Prostate gland (tissue), 2 donors: ENCODE data around the gene SLC36A2. TPM values are rescaled to one million over a fixed set of nuclear protein-coding genes. Genes with fewer than 3 reads are reported as not detected.

Source experiments
- DNase-seq: peaks from one replicate; pipeline ENCODE4 v3.0.0-alpha.2; 2019; ENCODE audit warnings: low spot score
- H3K27ac ChIP-seq, 2 donors: fragments of 200-600 bp; sonication (generic); 2 replicates each; pipeline ENCODE4 v1.5.1; 2017 to 2019
- H3K27me3 ChIP-seq: fragments of 200-600 bp; sonication (generic); replicated peaks from 2 replicates; pipeline ENCODE4 v1.5.1; 2019; ENCODE audit not compliant: insufficient read depth
- H3K36me3 ChIP-seq, 2 donors: fragments of 200-600 bp; sonication (generic); 1 replicate in 1 of 2; 2 replicates in 1 of 2; pipeline versions ENCODE4 v1.5.1 to v1.8.1; 2017 to 2019
- H3K4me1 ChIP-seq: fragments of 200-600 bp; sonication (generic); replicated peaks from 2 replicates; pipeline ENCODE4 v1.5.1; 2019
- H3K4me3 ChIP-seq, 2 donors: fragments of 200-600 bp; sonication (generic); 2 replicates each; pipeline ENCODE4 v1.5.1; 2017 to 2019
- H3K9me3 ChIP-seq: fragments of 200-600 bp; sonication (generic); 2 replicates; pipeline ENCODE4 v1.5.1; 2017
- CTCF ChIP-seq, 4 experiments: fragments of 200-600 bp in 2 of 4; fragments of 450-650 bp in 2 of 4; sonication (generic) in 2 of 4; IDR thresholded peaks; 1 replicate in 3 of 4; 2 replicates in 1 of 4; pipeline ENCODE4 v1.5.1; 2016 to 2019; ENCODE audit warnings: antibody characterized with exemption in 4 of 4, mild to moderate bottlenecking in 2 of 4, moderate library complexity in 2 of 4
- POLR2A ChIP-seq: fragments of 450-650 bp; IDR thresholded peaks from one replicate; pipeline ENCODE4 v1.6.1; 2016; ENCODE audit warnings: antibody characterized with exemption, mild to moderate bottlenecking
- POLR2AphosphoS5 ChIP-seq: sonication (generic); formaldehyde crosslinking; IDR thresholded peaks from one replicate; pipeline ENCODE4 v1.6.1; 2017; ENCODE audit warnings: antibody characterized with exemption
- WGBS: methylation state at CpG from one replicate; pipeline ENCODE4 v1.1.5; 2018; 5-methylcytosine and 5-hydroxymethylcytosine counted together
- intact Hi-C: fragments of 100-400 bp; cut with DNase I; formaldehyde crosslinking; loops from one replicate; pipeline ENCODE4 v1.14.2; 2022
- total RNA-seq, 2 donors: library from RNA; depleted of rRNA; stranded (reverse); fragments of >200 nt; gene quantifications; one replicate each; pipeline ENCODE4 v1.1.0, GENCODE V29; 2016

SLC36A2 gene
- total RNA-seq, 2 donors from 2014 or later: 0.74 TPM; not detected in 1

- WGBS: 69% methylated on average over 4 of the region's 4 CpGs
- TF ChIP-seq POLR2A (no peak), CTCF (IDR thresholded peaks at IDR 0.05) (no peak), POLR2AphosphoS5 (no peak)
- Histone ChIP-seq H3K4me1 (no peaks in the 10 kb centered on the region), H3K9me3 (no peaks in the 10 kb centered on the region), H3K4me3 (no peak overlapping the region), H3K27ac (no peak overlapping the region), H3K27me3 (no peaks in the 10 kb centered on the region), H3K36me3 (no peaks in the 10 kb centered on the region)
- DNase-seq: no peak
- intact Hi-C loops: loop anchor here (10.0 kb wide), 1 partner anchor 109 kb away; no protein-coding TSS in a partner anchor
Measured at GRCh38 chr5:151293624-151294023, 53.7 kb downstream of the SLC36A2 start.

- Histone ChIP-seq H3K27ac (no peak overlapping the region), H3K9me3 (no peaks in the 10 kb centered on the region), H3K4me1 (no peaks in the 10 kb centered on the region), H3K27me3 (no peaks in the 10 kb centered on the region), H3K4me3 (no peak overlapping the region), H3K36me3 (no peaks in the 10 kb centered on the region)
- intact Hi-C loops: no loop called here
- WGBS: 63% methylated on average over 2 of the region's 2 CpGs
- DNase-seq: peak; percentile 14
- peak; percentile 48 for TF ChIP-seq POLR2AphosphoS5
- no peak for TF ChIP-seq POLR2A
- peak in 2 of 4 experiments; percentile 10 to 38 for TF ChIP-seq CTCF (IDR thresholded peaks at IDR 0.05)
Measured at GRCh38 chr5:151288180-151288579, 59.2 kb downstream of the SLC36A2 start.

- Histone ChIP-seq H3K4me1 (no peaks in the 10 kb centered on the region), H3K9me3 (no peaks in the 10 kb centered on the region), H3K4me3 (no peak overlapping the region), H3K36me3 (no peaks in the 10 kb centered on the region), H3K27me3 (no peaks in the 10 kb centered on the region), H3K27ac (no peak overlapping the region)
- intact Hi-C loops: no loop called here
- 94% methylated on average over 1 of the region's 1 CpG for WGBS
- DNase-seq: no peak
- TF ChIP-seq POLR2AphosphoS5: no peak
- no peak for TF ChIP-seq POLR2A
- no peak for TF ChIP-seq CTCF (IDR thresholded peaks at IDR 0.05)
Measured at GRCh38 chr5:151286246-151286645, 61.1 kb downstream of the SLC36A2 start.

GRCh38 chr5:151285683-151286082, 61.7 kb downstream of the SLC36A2 start:
- H3K27me3 ChIP-seq: no peaks in the 10 kb centered on the region
- no peak overlapping the region for H3K4me3 ChIP-seq
- 39% methylated on average over 5 of the region's 5 CpGs for WGBS
- no peaks in the 10 kb centered on the region for H3K9me3 ChIP-seq
- no peak for TF ChIP-seq POLR2A
- no peak for DNase-seq
- no peaks in the 10 kb centered on the region for H3K36me3 ChIP-seq
- H3K4me1 ChIP-seq: no peaks in the 10 kb centered on the region
- intact Hi-C loops: no loop called here
- H3K27ac ChIP-seq: no peak overlapping the region

GRCh38 chr5:151284392-151284967, 62.9 kb downstream of the SLC36A2 start:
- Histone ChIP-seq H3K4me3 (no peak overlapping the region), H3K36me3 (no peaks in the 10 kb centered on the region), H3K9me3 (no peaks in the 10 kb centered on the region), H3K27ac (no peak overlapping the region), H3K4me1 (no peaks in the 10 kb centered on the region), H3K27me3 (no peaks in the 10 kb centered on the region)
- no peak for DNase-seq
- intact Hi-C loops: no loop called here
- TF ChIP-seq POLR2AphosphoS5 (no peak), POLR2A (no peak), CTCF (IDR thresholded peaks at IDR 0.05) (no peak)
- 64% methylated on average over 8 of the region's 8 CpGs for WGBS
